Stimulated activated CD8-positive, alpha-beta memory T cell treated with anti-CD3 and anti-CD28 coated beads, Interleukin-15, amount 100 ng/mL, for 4 hours (primary cell): ENCODE data around the gene CPN1.
"Not testable (repeated sequence)": the region's sequence is repeated elsewhere in the genome, so short reads cannot be mapped to it uniquely, and the experiment has no call there.

Source experiments
- DNase-seq, 2 donors: peaks; one replicate each; pipeline ENCODE4 v3.0.0-alpha.2; 2020; ENCODE audit warnings: low read depth in 2 of 2

The CPN1 gene

DNA sequence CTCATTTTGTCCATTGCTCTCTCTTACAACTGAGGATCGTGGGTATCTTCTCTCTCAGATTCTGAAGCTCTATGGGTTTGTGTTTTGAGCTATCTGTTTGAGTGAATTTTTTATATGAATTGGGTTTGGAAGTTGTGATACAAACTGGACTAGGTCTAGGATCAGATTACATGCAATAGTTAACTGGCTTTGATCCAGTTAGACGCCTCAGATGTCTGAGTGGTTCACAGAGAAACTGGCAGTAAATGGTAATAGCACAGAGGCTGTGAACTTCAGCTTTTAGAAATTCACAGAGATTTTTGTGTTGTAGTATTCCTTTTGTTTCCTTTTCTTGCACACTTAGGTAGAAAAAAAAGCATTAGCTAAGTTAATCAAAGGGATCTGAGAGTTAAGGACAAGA, 59.3 kb downstream of the CPN1 start:
- no peak for DNase-seq

DNA sequence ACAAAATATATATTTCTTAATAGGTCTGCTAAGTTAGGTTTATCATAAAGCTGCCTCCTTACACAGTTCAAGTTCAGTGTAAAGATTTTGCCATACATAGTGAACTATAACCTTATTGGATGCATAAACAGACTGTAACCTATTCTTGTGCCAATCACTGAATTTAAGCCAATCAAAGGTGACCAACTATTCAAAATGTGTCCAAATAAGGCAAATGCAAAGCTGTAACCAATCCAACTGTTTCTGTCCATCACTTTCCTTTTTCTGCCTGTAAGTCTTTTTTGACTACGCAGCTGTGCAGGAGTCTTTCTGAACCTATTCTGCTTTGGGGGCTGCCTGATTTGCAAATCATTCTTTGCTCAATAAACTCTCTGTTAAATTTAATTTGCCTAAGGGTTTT, 60.3 kb downstream of the CPN1 start:
- DNase-seq = no peak

- no peak for DNase-seq
Observed at GRCh38 chr10:100020886-100021253, 60.8 kb downstream of the CPN1 start.

DNA sequence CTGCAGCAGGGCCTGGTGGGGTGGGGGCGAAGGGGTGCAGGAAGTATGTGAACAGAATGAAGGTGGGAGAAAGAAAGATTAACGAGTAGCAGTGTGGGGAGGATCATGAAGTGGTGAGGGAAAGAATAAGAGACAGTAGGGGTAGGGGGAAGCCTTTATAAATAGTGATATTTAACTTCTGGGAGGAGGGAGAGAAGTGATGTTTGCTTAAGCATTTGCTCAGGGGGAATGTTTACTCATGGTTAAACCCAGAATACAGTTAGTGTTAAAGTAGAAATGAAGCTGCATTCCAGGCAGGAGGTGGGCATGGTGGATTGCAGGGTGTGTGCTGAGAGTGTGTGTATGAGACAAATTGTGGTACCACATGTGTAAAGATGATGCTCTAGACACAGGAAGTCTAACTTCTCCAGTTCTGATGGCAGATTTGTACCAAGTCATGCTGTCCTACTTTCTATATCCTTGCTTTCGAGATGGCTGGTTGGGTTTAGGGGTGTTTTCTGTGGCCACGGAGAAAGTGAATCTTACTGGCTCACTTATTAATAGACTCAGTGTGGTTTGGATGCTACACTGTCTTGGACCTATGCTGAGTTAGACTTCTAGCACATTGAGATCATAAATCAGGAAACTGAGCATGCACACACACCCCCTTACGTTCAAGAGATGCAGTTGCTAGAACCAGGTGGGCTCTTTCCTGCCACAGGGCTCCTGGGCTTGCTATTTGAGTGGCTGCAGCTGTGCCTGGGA, 61.4 kb downstream of the CPN1 start:
- DNase-seq = no peak

DNA sequence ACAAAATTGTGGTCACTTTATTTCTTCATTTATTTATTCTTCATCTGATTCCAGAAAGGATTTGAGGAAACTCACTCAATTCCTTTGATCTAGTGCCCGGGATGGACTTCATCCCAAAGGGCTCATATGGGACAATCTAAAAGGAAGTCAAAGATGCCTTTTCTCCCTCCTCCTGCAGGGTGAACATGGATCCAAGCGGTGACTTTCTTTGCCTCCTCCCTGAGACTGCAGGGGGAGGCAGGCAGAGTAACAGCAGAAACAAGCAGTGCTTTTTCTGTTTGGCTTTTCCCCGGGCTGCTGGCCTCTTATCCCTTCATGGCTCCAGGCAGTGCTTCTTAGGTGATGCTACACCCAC, 61.9 kb downstream of the CPN1 start:
- DNase-seq = no peak

GRCh38 chr10:100014071-100014762, 67.5 kb downstream of the CPN1 start:
- DNase-seq = no peak

DNA sequence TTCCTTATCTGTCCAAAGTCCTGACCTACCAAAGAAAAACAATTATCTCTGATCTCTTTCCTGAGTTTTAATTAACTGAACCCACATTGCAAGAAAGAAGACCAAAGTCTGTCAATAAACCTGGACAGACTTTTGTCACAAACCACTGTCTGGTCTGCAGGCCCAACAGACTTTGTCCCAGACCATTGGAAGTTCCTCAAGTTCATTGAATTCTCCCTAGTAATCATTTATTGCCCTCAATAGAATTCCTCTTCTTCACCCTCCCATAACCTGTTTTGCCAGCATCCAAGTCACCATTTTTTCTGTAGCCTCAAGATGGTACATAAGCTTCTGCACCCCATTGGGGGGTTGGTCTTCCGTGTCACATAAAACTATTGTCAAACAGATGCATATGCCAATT, 68.0 kb downstream of the CPN1 start:
- no peak for DNase-seq

DNA sequence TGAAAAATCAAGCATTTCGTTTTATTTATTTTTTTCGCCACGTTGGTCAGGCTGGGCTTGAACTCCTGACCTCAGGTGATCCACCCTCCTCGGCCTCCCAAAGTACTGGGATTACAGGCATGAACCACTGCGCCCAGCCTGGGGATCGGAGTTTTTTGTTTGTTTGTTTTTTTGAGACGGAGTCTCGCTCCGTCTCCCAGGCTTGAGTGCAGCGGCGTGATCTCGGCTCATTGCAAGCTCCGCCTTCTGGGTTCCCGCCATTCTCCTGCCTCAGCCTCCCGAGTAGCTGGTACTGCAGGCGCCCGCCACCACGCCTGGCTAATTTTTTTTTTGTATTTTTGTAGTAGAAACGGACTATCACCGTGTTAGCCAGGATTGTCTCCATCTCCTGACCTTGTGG, 69.8 kb downstream of the CPN1 start:
- DNase-seq = not testable (repeated sequence)

DNA sequence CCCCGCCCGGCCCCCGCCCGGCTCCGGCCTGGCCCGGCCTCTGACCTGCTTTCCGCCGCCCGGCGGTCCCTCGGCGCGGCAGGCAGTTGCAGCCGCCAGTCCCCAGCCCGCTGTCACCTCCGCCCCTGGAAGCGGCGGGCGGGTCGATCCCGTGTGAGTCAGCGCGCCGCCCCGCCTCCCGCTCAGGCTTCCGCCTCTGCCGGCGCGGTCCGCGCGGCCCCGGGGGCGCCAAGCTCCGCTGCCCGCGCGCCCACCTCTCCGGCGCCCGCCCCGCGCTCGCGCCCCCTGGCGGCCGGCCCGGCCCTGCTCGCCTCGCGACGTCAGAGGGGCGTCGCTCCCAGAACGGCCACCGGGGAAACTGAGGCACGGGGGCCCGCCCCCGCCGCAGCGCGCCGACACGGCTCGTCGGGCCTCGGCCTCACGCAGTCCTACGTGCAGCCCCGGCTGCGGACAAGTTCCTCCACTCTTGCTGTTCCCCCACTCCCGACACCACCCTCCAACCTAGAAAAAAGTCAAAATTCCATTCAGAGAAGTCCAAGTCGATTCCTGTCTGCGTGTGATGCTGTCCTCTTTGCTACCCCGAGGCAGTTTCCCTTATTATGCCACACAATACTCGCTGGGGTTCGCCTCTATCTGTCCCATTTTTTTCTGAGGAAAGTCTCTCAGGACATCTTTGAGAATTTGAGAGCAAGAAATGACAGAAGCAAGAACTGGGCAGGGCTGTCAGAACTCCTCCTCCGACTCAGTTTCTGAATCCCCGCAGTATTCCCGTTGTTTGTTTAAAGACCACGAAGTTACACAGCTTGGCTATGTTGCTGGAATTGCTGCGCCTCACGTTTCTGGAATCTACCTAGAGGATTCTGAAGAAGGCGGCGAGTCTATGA, 71.6 kb downstream of the CPN1 start, which contains the start of gene DNMBP:
Gene DNMBP, minus strand, starts transcription at position 155 of the 884 bp plus-strand sequence. CDS start 37,823 bp downstream, outside the sequence.
- peak; percentile 65 to 80 for DNase-seq

GRCh38 chr10:100009283-100009792, 72.3 kb downstream of the CPN1 start:
- peak in 1 of 2 donors; percentile 3 for DNase-seq

- no peak for DNase-seq
Observed at GRCh38 chr10:100008708-100009282, 72.9 kb downstream of the CPN1 start.

DNA sequence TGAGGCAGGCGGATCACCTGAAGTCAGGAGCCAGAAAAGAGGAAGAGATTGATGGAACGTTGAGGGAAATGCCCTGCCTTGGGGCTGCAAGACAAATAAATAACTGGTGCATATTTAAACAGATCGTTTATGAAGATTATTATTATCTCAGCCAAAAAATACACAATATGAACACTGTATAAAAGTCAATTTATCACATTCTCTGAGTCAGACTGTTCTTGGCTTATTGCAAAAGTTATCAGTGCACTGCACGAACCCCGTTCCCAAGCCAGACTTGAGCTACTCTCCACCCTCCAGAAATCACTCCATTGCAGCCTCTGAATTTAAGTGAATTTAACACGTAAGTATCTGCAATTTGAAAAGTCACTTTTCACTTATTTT, 73.5 kb downstream of the CPN1 start:
- no peak for DNase-seq

GRCh38 chr10:100007231-100008141, 74.2 kb downstream of the CPN1 start:
- DNase-seq = no peak

DNA sequence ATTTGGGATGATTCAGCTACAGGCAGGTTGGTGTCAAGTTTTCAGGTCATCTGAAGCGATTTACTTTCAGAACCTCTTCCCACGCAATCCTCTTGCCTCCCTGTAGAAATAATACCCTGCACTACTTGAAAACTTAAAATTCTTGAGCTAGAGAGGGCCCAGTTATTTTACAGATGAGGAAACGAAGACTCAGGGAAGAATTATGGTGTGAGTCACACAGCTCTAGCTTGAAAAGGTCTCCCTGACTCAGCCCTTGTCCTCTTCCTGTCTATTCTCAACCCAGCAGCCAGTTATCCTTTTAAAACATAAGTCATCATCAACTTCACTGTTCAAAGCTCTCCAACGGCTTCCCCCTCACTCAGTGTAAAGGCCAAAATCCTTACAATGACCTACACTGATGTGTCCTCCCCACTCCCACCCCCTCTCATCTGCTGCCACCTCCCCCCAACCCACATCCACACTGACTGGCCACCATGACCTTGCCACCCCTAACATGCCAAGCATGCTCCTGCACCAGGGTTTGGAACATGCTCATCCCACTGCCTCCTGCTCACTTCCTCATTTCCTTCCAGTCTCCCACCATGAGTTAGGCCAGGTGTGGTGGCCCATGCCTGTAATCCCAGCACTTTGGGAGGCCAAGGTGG, 75.3 kb downstream of the CPN1 start:
- DNase-seq = no peak

DNA sequence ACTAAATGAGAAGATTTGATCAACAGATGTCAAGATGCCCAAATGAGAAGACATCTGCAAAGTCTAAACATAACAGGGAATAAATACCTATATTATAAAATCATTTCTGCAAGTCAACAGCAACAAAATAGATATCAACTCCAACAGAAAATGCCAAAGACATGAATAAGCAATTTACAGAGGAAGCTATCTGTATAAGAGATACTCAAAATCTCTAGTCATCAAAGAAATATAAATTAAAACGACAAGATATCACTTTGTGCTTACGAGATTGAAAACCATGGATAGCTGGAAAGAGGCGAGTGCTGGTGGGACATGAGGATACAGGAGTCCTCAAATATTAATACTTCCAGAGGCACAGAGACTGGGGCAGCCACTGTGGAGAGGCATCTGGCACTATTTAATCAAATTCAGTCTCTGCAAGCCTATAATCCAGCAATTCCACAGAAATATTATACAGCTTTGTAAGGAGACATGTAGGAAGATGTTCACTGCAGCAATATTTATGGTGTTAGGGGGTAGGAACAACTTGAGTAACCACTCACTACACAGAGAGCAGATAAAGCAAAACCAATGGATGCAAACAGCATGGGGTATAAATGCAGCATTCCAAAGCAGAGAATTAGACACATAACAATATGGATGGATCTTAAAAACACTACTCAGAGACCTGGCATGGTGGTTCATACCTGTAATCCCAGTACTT, 76.7 kb downstream of the CPN1 start:
- DNase-seq = no peak

GRCh38 chr10:100000109-100000644, 81.5 kb downstream of the CPN1 start:
- no peak for DNase-seq

- DNase-seq = no peak
Observed at GRCh38 chr10:99999319-100000108, 82.2 kb downstream of the CPN1 start.

- no peak for DNase-seq
Observed at GRCh38 chr10:99998889-99999288, 82.8 kb downstream of the CPN1 start.
